Astrocyte of the hippocampus (primary cell): ENCODE measurements around the gene ANK3.

Experiments used
- DNase-seq: peaks from one replicate; pipeline ENCODE4 v3.0.0; 2011; ENCODE audit warnings: low read depth, low spot score

The ANK3 gene

GRCh38 chr10:60098677-60099601 lies 290.7 kb downstream of the ANK3 start:
- no peak for DNase-seq

GRCh38 chr10:60096761-60097513 lies 292.7 kb downstream of the ANK3 start:
- no peak for DNase-seq

- no peak for DNase-seq
These were observed 296.4 kb downstream of the ANK3 start for GRCh38 chr10:60093317-60093716.

- DNase-seq = no peak
These were observed 302.8 kb downstream of the ANK3 start for GRCh38 chr10:60086862-60087261.

GRCh38 chr10:60086421-60086820 lies 303.3 kb downstream of the ANK3 start:
- DNase-seq = no peak

- no peak for DNase-seq
These were observed 306.8 kb downstream of the ANK3 start for GRCh38 chr10:60082744-60083344.

- peak; percentile 20 for DNase-seq
These were observed 307.3 kb downstream of the ANK3 start for GRCh38 chr10:60082341-60082740.

GRCh38 chr10:60073781-60074656 lies 315.7 kb downstream of the ANK3 start:
- DNase-seq = no peak

GRCh38 chr10:60073397-60073780 lies 316.3 kb downstream of the ANK3 start:
- no peak for DNase-seq

- no peak for DNase-seq
These were observed 320.4 kb downstream of the ANK3 start for GRCh38 chr10:60069311-60069710.

GRCh38 chr10:60050366-60050765 lies 339.3 kb downstream of the ANK3 start:
- DNase-seq = no peak

- DNase-seq = peak; percentile 86
These were observed 341.6 kb downstream of the ANK3 start for GRCh38 chr10:60048091-60048501.

GRCh38 chr10:60045571-60045970 lies 344.1 kb downstream of the ANK3 start:
- no peak for DNase-seq

GRCh38 chr10:60044971-60045370 lies 344.7 kb downstream of the ANK3 start:
- no peak for DNase-seq

- DNase-seq = peak; percentile 29
These were observed 345.4 kb downstream of the ANK3 start for GRCh38 chr10:60044242-60044641.

- no peak for DNase-seq
These were observed 346.0 kb downstream of the ANK3 start for GRCh38 chr10:60043561-60044241.

GRCh38 chr10:60042914-60043313 lies 346.8 kb downstream of the ANK3 start:
- DNase-seq = no peak

- DNase-seq = no peak
These were observed 347.4 kb downstream of the ANK3 start for GRCh38 chr10:60042262-60042661.

- DNase-seq = no peak
These were observed 348.1 kb downstream of the ANK3 start for GRCh38 chr10:60041489-60042133.

- no peak for DNase-seq
These were observed 349.5 kb downstream of the ANK3 start for GRCh38 chr10:60040014-60040662.
